ENCODE measurements around the gene CEBPE.
"Not testable (repeated sequence)": the region's sequence is repeated elsewhere in the genome, so short reads cannot be mapped to it uniquely, and the experiment has no call there.

The CEBPE gene

GRCh38 chr14:23120541-23121251 is 1.6 kb upstream of the CEBPE start:
- DNase-seq, result peak; percentile 94

- DNase-seq, result no peak
These were observed 590 bp upstream of the CEBPE start for GRCh38 chr14:23119363-23120327.

GRCh38 chr14:23117371-23118020 is 1.6 kb downstream of the CEBPE start:
- DNase-seq, result no peak

DNA sequence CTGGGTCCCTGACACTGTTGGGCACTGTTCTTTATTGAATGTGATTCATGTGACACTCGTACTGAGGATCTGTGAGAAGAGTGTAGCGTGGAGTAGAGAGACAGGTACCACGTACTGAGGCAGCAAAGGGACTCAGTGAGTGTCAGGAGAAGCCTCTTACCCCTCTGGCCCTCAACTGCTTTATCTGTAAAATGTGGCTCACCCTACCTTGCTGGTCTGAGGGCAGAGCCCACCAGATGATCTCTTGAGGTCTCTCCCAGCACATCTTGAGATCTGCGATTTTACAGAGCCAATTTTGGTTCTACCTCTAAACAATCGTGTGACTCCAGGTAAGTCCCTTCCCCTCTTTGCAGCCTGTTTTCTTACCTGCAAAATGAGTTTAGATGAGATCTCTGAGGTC is 3.1 kb downstream of the CEBPE start:
- no peak for DNase-seq

DNA sequence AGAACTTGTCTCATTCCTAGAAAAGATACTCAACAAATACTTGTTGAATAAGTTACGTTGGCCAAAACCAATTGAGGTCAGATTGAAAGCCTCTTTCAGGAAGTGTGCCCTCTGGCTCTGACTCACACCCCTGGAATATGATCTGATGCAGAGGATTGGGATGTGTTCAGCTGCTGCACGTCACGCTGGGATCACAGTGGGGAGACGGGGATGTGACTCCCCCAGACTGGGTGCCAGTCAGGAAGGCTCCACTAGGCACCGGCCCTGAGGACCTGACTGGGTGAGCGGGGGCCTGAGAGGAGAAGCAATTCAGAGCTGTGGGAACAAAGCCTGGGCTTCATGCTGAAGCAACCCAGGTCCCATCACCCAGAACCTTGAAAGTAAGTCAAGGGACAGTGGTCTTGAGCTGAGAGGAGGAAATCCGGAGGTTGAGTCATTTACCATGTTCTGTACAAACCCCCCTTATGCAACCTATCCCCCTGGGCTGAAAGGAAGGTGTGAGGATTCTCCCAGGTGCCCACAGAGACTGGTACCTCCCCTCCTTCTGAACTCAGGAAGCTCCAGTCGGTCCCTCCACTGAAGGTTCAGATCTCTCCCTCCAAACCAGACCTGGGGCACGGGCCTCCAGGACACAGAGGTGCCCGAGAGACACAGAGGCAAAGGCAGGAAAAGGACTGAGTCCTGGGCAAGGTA is 3.9 kb downstream of the CEBPE start:
- no peak for DNase-seq

- DNase-seq, result no peak
These were observed 4.4 kb downstream of the CEBPE start for GRCh38 chr14:23114669-23115038.

DNA sequence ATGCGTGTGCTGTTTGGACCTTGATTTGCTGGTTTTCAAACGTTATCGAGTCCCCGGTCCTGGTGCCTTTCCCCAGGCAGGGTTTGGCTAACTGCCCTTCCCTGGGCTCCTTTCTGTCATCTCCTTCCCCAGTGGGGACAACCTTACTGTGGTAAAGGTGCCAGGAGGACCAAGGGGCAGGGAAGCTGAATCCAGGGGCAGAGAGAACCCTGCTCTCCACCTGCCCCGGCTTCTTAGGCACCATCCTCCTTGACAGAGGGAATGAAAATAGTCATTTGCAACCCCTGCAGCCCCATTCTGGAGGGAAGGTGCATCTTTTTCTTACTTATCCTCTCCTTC is 5.0 kb downstream of the CEBPE start:
- DNase-seq, result no peak

DNA sequence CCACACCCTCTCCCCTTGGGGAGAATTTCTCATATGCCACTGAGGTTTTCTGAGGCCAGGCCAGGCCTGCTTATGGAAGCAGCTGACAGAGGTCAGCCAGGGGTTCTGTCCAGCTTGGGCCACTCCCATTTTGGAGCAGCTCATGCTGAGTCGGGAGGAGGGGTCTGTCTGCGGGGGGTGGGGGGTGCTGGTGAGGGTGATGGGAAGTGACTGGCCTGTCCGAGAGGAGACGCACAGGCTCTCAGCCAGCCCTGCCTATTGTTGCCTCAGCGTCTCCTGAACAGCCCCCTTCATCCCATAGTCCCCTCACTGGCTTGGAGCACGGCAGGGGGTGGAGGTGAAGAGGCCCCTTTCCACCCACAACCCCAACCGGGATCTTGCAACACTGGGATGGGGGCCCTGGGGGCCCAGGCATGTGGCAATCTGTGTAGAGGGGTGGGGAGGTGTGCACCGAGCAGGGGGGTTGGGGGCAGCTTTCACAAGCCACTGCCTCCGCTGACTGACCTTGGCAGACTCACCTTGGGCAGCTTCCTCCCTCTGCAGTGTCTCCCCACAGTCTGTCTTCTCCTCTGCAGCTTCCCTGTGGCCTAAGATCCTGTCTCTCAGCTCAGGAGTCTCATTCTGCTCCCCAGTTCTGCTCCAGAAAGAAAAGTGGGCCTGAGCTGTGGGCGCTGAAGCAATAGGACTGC is 5.5 kb downstream of the CEBPE start:
- no peak for DNase-seq

GRCh38 chr14:23112359-23113178 is 6.5 kb downstream of the CEBPE start:
- DNase-seq, result no peak

DNA sequence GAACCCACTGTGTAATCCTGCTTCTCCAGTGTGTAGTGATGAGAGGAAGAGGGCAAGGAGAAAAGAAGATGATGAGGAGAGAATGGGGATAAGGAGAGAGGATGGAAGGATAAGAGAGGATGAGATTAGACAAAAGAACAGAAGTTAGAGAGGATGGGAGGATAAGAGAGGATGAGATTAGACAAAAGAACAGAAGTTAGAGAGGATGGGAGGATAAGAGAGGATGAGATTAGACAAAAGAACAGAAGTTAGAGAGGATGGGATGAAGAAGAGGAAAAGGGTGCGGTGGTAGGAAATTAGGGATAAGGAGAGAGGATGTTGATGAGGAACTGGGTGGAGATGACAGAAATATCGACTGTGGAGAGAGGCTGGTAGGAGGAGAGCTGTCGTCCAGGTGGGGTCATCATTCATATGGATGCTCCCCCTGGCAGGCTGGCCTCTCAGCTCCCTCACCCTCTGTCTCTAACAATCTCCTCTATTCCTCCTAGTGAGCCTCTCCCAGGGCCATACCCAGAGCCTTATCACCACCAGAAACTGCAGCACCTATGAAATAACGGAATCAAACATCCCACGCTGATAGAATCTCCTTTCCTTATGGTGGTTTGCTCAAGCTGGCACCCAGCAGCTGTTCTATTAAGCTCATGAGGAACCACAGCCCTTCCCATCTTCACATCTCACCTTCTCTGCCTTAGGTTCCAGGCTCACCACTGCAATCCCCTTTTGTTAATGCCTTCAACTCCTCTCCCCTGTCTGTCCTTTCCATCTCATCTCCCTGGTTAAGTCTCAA is 8.3 kb downstream of the CEBPE start:
- no peak for DNase-seq

- no peak for DNase-seq
These were observed 9.3 kb downstream of the CEBPE start for GRCh38 chr14:23109769-23110168.

DNA sequence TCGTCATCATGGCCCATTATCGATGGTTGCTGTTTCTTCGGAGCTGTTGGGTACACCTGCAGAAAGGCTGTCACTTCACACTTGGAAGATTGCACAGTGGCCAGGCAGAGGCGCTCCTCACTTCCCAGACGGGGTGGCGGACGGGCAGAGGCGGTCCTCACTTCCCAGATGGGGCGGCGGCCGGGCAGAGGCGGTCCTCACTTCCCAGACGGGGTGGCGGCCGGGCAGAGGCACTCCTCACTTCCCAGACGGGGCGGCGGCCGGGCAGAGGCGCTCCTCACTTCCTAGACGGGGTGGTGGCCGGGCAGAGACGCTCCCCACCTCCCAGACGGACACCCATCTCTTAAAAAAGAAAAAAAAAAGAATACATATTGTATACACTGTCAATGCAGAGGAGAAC is 10.9 kb downstream of the CEBPE start:
- not testable (repeated sequence) for DNase-seq

- DNase-seq, result not testable (repeated sequence)
These were observed 11.4 kb downstream of the CEBPE start for GRCh38 chr14:23107620-23108019.

GRCh38 chr14:23106747-23107045 is 12.4 kb downstream of the CEBPE start:
- no peak for DNase-seq

DNA sequence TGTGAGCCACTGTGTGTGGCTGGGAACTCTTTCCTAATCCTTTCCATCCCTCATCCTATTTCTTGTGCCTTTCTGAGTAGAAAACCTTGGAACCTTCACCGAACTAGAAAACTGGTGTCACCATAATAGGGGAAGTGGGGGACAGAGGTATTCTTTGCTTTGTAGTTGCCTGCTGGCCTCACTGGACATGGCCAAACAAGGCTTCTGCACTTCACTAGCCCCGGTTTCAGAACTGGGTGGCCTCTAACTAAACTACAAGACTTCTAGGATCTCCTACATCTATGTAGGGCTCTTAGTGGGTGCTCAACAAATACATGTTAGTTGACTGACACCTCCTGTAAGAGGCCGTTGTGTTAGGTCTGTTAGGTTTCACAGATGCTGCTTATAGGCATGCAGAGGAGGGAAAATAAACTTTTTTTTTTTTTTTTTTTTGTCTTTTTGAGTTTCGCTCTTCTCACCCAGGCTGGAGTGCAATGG is 13.7 kb downstream of the CEBPE start:
- no peak for DNase-seq

DNA sequence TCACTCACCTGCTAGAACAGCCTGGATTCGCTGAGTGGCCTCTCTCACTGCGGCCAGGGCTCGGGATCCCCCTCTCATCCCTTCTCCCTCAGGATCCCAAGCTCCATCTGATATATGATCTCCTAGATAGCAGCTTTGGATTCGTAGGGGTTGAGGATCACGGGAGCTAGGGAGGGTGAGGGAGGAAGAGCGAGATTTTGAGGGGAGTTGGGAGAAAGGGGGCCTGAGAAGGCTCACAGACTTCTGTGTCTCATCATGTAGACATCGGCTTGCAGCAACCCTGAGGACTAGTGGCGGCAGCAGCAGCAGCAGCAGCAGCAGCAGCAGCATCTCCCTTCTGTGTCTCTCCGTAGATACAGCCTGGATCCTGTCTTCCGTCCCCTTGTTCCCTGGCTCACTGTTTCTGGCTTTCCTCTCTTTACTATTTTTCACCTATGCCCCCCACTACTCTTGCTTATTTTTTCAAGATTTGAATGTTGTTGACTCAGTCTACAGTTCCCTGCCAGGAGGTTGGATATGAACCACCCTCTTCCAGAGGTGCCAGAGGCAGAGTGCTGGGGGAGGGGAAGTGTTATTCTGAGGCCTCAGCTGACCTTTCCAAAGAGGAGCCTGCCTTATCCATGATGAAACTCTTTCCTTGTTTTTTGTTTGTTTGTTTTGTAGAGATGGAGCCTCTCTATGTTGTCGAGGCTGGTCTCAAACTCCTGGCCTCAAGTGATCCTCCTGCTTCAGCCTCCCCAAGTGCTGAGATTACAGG is 14.3 kb downstream of the CEBPE start, which contains the start of gene CIROP:
Gene CIROP (minus strand): TSS at position 399 of the 757 bp plus-strand sequence. CDS start 69 bp downstream, at position 330.
- DNase-seq, result no peak

GRCh38 chr14:23104070-23104590 is 14.9 kb downstream of the CEBPE start:
- DNase-seq, result no peak

DNA sequence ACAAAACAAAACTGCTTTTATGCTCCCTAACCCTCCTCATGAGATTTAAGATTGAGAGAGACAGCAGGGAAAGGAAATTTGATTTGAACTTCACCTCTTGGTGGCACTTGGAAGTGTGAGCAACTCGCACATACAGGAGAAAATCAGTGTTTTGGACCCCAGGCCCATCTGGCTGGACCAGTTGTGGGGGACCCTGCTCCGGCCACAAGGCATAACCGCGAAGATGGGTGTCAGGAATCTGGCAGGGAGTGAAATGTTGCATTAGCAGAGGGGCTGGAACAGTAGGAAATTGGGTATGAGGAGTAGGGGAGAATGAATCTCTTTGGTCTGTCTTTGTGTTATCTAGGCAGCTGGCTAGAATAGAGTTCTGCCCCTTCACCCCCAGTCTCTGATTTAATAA is 15.5 kb downstream of the CEBPE start:
- no peak for DNase-seq

DNA sequence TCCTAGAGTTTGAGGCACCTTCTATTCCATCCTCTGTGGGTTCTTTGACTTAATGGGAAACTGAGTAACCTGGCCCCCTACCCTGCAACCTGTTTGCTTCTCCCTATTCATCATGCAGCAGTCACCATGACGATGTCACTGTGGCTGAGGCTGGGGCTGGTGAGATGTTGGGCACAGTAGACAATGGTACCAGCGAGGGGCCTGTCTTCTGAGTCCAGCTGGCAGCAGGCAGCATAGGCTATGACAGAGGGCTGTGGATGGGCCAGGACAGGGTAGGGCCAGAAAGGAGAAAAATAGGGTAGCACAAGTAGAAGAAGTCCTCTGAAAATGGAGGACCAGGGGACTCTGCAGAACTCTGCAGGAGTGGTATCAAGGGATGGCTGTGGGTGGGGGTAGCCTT is 16.3 kb downstream of the CEBPE start:
- DNase-seq, result no peak
